Fibroblast of the conjunctiva (primary cell): Measurements from ENCODE around the gene SRMS.
A peak's percentile ranks its signal among the peaks of the same experiment; 100 is the strongest.
"Not testable (repeated sequence)": the region's sequence is repeated elsewhere in the genome, so short reads cannot be mapped to it uniquely, and the experiment has no call there.

Experiments
- DNase-seq: peaks from one replicate; pipeline ENCODE4 v3.0.0-alpha.2; 2010; ENCODE audit warnings: low read depth

The SRMS gene

DNA sequence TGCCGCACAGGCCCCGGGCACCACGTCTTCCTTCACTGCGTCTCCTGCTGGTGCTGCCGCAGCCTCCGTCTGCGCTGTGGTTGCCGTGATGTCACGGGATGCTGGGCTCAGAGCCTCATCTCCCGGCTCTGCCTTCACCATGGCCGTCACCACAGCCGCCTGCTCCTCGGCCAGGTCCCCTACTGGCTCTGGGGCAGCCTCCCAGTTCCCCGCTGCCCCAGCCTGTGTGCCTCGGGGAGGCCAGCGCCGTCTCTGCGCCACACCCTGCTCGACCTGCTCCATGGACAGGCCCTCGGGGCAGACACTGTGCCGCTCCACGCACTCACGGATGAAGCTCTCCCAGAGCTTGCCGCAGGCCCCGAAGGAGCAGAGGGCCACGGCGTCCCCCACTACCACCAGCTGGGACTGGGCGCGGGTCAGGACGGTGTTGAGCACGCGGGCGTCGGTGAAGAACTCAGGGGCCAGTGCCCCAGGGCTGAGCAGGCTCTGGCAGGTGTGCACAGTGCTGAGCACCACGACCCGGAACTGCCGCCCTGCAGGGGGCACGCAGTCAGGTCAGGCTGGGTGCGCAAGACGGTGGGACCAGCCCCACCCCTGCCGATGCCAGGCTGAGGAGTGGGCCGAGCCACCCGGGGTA is 18.3 kb upstream of the SRMS start:
- no peak for DNase-seq

DNA sequence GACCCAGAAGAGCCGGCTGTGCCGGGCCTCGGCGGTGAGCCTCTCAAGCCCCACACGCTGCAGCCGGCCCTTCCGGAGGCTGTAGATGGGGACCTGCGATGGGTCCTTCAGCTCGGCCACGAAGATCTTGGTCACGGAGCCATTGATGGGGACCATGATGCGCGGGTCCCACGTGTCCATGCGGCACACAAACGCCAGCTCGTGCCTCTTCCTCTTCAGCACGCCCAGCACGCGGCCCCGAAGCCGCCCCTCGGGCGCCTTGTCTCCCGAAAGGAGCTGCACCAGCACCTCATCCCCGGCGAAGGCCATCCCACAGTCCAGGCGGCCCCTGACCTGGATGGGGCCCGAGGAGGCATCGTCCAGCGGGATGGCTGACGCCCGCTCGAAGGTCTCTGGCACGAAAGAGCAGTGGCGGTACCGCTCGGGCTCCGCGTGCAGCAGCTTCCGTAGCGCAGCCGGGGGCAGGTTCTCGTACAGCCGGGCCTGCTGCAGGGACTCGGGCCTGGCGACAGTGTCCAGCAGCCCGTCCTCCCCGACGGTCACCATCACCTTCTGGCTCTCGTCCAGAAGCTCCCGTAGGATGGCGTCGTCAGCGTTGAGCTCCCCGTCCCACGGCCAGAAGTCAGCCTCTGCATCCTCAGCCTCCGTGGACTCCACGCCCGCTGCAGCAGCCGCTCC is 17.6 kb upstream of the SRMS start:
- DNase-seq, result no peak

- no peak for DNase-seq
These were observed 16.7 kb upstream of the SRMS start for GRCh38 chr20:63564036-63564810.

DNA sequence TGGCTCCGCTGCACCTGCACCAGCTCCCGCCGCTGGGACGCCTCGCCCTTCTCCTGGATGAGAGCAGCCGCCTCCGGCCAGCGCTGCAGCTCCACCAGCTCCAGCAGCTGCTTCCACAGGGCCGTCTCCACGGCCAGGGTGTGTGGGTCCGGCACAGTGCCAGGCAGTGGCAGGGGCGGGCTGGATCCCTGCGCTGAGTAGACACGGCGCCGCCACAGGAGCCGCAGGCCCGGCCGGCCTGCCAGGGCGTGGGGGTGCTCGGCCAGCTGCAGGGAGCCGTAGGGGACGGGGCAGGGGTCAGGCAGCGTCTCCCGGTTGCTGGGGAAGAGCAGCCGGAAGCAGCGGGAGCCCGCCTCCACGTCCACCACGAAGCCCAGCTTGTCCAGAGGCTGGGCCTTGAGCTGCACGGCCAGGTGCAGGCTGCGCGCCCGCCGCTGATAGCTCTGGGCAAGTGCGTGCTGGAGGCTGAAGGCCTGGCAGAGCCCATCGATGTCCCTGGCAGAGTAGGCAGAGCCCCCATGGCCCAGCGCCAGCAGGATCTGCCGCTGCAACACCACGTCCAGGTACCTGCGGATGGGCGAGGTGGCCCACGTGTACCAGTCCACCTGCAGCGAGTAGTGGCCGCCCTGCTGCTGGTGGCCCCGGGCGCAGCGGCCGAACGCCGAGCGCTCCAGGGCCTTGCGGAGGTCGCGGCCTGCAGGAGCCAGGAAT is 15.8 kb upstream of the SRMS start:
- DNase-seq, result no peak

DNA sequence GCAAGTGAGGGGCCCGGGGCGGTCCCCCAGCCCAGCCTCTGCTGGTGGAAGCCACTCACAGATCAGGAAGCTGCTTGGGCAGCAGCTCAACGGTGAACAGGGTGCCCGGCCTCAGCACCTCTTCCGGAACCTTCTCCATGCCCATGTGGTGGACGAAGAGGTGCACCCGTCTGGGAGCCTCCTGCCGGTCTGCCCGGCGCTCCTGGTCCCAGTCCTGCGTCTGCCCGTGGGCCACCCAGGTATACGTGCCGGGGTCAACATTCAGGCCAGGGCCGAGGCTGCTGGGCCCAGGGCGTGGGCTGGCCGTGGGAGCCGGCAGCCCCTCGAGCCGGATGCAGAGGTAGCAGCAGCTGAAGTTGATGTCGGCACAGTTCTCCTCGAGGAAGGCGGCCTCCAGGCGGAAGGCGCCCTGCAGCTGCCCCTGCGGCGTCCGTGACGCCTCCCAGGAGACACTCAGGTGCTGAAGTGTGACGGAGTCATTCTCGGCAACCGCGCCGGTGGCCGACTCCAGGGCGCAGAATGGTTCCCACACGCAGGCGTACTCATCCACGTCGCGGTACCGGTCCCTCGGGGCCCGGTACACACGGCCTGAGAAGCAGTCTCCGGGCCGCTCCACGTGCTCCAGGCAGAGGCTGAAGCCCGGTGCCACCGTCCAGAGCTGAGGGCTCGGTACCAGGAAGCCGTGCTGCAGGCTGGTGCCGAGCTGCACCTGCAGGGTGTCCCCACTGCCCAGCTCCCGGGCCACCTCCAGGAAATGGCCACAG is 15.1 kb upstream of the SRMS start:
- no peak for DNase-seq

DNA sequence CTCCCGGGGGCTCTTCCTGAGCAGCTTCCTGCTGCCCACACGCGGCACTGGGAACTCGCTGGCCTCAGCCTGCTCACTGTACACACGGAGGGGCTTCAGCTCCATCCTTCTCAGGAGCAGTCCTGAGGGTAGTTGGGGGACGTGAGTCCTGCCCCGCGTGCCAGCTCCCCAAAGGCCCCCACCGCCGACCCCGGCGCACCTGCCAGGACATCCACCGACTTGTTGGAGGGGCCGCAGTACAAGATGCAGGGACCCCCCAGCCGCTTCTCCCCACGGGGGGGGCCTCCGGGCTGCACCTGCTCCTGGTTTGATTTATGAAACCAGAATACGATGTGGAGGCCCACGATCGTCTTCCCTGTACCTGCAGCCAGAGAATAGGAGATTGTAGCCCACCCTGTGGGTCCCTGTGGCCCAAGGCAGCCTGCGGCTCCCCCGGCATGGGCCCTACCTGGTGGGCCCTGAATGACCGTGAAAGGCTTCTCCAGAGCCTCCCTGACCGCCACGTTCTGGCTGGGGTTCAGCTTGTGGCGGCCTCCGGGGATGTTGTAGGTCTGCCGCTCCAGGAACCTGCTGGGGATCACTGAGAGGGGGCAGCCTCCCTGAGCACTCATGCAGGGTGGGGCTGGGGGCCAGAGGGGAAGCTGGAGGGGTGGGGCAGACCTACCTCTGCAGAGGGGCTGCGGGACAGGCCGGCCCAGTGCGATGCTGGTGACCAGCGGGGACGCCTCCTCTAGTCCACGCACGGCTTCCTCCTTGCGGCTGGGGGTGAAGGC is 14.3 kb upstream of the SRMS start:
- no peak for DNase-seq

GRCh38 chr20:63560856-63561609 is 13.5 kb upstream of the SRMS start:
- DNase-seq, result no peak

GRCh38 chr20:63560333-63560805 is 12.8 kb upstream of the SRMS start:
- DNase-seq, result no peak

DNA sequence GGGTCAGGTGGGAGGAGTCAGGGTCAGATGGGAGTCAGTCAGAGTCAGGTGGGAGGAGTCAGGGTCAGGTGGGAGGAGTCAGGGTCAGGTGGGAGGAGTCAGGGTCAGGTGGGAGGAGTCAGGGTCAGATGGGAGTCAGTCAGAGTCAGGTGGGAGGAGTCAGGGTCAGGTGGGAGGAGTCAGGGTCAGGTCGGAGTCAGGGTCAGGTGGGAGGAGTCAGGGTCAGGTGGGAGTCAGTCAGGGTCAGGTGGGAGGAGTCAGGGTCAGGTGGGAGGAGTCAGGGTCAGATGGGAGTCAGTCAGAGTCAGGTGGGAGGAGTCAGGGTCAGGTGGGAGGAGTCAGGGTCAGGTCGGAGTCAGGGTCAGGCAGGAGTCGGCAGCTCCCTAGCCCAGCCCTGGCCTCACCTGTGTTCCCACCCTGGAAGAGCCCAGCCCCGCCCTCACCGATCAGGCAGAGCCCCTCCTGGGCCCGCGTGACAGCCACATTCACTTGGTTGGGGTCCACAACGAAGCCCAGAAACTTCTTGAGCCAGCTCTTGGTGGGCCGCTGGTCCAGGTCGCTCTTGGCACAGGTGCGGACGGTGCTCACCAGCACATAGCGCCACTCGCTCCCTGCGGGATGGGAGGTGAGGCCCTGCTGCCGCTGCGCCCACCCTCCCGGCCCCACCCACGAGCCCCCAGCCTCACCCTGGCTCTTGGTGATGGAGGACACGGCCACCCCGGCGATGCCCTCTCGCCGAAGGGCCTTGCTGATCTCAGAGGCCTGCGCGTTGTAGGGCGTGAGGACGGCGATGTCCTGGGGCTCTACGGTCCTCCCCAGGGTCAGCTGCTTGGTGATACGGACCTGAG is 12.2 kb upstream of the SRMS start:
- not testable (repeated sequence) for DNase-seq

- no peak for DNase-seq
These were observed 11.4 kb upstream of the SRMS start for GRCh38 chr20:63558804-63559484.

DNA sequence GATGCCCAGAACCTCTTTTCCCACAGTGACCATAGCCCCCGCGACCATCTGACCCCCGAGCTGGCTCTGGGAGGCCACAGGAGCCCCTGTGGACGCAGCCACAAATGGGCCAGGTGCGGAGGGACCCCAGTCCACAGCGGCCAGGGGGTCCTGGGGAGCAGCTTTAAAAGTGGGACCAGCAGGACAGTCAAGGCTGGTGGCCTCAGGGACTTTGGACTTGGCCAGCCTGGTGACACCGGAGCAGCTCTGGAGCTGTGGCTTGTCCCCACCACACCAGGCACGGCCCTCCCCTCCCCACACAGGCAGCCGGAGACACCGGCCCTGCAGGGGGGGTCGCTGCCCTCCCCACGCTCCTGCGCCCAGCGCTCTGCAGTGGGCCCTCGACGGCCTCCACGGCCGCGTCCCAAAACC is 9.9 kb upstream of the SRMS start:
- DNase-seq, result no peak

- no peak for DNase-seq
These were observed 9.4 kb upstream of the SRMS start for GRCh38 chr20:63556873-63557478.

DNA sequence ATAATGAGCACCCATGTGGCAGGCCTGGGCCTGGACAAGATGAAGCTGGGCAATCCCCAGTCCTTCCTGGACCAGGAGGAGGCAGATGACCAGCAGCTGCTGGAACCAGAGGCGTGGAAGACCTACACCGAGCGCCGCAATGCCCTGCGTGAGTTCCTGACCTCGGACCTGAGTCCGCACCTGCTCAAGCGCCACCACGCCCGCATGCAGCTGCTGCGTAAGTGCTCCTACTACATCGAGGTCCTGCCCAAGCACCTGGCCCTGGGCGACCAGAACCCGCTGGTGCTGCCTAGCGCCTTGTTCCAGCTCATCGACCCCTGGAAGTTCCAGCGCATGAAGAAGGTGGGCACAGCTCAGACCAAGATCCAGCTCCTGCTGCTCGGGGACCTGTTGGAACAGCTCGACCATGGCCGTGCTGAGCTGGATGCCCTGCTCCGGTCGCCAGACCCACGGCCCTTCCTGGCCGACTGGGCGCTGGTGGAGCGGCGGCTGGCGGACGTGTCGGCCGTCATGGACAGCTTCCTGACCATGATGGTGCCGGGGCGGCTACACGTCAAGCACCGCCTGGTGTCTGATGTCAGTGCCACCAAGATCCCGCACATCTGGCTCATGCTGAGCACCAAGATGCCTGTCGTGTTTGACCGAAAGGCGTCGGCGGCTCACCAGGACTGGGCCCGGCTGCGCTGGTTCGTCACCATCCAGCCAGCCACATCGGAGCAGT is 8.3 kb upstream of the SRMS start:
- DNase-seq, result no peak

GRCh38 chr20:63554361-63555278 is 7.1 kb upstream of the SRMS start:
- no peak for DNase-seq

- DNase-seq, result no peak
These were observed 6.4 kb upstream of the SRMS start, which contains the start of gene FNDC11 for GRCh38 chr20:63553933-63554290. TSS of gene FNDC11 (plus strand) at chr20:63554159. CDS start at chr20:63555664, 1,505 bp downstream.

GRCh38 chr20:63553251-63553932 is 5.8 kb upstream of the SRMS start:
- DNase-seq, result peak; percentile 69
